Endometrial microvascular endothelial cells (primary cell): Measurements from ENCODE around the gene GORASP1. TPM values are rescaled to one million over a fixed set of nuclear protein-coding genes. Genes with fewer than 3 reads are reported as not detected.

Source experiments
- in situ Hi-C: cut with HindIII; loops from 2 replicates; pipeline ENCODE4 v1.10.0; 2017; ENCODE audit warnings: low sequenced_read_pairs, low pct_unique_long_range_greater_than_20kb; ENCODE audit errors: inconsistent ontology term
- total RNA-seq: library from RNA; depleted of rRNA; stranded (reverse); fragments of >200 nt; gene quantifications from one replicate; pipeline ENCODE4 v1.2.3, GENCODE V29; 2015; ENCODE audit errors: inconsistent ontology term

Gene GORASP1
- total RNA-seq, 1 donor from 2014 or later = 72.3 TPM

DNA sequence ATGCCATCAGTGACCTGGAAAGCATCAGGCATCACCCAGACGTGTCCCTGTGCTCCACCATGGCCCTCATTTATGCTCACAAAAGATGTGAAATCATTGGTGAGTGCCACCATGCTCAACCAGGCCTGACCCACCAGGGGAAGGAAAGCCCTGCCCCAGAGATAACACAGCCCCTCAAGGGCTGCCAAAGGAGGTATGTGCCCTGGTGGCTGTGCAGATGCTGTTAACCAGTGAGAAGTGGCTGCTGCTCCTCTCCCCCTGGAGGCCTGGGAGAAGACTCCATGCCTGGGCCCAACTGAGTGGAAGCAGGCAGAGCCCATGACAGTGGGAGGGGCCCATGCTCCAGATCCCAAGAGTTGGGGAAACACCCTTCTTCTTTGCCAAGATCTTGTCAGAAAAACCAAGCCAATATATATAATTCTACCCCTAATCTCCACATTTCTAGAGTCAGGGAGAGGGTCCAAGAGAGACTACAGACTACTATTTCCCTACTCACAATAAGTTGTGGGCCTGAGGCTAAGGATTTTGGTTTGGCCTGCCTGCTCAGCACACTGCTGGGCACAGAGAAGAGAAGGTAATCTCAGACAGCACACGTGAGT, 2.7 kb upstream of the GORASP1 start:
- in situ Hi-C loops = no loop called here

DNA sequence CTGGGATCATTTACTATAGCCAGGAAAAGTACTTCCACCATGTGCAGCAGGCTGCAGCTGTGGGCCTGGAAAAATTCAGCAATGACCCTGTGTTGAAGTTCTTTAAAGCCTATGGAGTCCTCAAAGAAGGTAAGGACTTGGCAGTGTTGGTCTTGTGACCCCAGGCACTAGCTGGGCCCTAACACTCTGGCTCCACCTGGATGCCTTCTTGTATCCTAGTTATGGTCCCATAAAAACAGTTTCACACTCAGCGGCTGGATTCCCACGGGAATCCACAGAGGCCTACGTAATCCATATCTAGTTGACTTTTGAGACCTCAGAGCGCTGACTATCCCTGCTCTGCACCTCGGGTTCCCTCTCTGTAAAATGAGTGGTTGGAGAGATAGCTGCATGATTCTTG, 1.7 kb upstream of the GORASP1 start:
- in situ Hi-C loops = no loop called here

DNA sequence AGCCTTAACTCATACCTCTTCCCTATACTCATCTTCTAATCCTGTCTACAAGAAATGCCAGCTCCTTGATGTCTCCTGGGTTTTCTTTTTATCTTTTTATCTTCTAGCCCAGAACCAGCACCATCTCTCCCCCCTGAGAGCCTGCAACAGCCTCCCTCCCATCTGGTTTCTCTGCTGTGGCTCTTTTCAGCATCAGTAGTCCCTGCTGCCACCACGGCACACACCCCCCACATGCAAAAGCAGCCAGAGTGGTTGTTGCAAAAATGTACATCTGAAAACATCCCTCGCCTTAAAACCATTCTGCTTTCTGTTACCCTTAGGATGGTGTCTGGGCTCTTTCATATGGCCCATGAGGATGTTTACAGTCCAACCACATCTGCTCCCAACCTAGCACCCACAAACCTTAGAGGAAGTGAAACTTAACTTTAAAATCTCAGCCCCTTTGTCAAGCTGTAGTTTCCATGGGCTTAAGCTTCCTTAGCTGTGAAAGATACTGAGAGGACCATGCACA, 828 bp upstream of the GORASP1 start:
- in situ Hi-C loops = no loop called here

DNA sequence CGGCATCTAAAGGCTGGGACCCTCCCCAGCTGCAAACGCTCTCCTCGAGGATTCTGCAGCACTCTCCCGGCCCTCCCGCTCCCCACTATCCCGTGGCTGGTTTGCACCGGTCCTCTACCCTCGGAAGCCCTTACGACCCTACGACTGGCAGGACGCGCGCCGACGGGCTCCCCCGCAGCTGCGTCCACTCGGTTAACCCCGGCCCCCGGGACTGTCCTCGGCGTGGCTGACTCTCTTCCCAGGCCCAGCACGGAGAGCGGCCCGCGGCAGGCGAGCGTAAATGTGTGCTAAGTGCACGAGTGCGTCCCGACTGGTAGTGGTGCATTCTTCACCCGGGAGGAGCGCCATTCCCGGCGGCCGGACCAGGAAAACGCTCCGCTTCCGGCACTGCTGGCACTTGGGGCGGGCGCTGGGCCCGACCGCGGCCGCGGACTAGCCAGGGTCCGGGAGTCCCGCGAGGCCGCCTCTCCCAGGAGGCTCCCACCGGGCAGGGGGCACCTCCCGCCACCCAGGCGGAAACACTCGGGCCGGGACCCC, 508 bp downstream of the GORASP1 start:
- in situ Hi-C loops = no loop called here

DNA sequence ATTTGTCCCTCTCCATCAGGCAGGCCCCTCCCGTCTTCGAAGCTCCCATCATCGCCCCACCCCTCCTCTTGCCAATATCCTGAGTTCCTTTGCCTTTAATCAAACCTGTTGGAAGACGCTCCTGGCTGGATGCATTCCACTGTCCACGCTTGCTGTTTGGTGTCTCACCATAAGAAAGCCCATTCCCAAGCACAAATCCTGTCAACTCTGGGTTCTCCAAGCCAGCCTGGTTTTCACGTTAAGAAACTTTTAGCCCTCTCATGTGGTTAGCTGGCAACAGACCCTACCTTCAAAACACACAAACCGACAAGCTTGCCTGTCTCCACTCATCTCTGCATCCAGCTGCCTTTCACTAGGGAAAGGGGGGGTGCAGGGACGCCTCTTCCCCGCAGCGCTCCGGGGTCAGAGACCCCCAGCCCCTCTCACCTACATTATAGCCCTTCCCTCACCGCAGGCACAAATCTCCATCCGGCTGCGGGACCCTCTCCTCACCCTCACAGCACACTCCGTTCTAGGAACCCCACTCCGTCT, 1.1 kb downstream of the GORASP1 start:
- in situ Hi-C loops = no loop called here

DNA sequence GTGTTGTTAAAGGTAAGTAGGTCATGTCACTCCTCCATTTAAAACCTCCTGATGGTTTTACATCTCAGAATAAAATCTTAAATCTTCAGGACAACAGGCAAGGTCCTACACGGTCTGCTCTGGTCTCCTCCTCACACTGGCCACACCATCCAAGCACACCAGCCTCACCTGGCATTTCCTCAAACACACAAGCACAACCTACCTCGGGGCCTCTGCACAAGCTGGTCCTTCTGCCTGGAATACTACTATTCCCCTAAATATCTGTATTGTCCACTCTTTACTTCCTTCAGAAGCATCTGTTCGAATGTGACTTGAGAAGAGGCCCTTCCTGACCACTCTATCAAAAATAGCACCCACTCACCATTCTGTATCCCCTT, 1.8 kb downstream of the GORASP1 start:
- in situ Hi-C loops = no loop called here

DNA sequence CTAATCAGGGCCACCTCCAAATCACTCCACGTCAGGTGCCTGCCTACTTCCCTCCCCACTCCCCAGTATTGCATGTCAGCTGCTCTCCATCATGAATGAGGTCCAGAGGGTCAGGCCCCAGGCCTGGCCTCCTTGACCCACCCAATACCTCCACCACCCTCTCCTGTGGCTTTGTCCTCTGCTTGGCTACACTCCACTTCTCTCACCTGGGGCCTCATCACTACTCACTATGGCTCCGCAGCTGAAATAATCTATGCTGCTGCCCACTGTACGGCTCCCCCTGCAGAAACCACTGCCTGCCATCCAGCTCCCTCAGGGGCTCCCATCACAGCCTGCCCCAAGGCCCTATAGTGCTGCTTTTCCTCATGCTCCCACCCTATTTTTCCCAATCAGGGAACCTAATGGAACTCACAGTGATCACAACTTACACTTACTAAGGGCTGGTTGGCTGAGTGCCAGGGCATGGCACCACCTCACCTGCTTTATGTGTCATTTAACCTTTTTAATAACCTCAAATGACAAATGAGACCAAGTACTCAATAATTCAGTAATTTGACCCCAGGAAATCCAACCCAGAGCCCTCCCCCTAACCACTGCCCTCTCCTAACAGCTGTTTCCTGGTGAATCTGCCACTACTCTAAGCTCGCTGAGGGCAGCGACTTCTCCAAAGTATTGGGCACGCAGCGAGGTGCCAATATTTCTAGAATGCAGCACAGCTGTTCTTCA, 2.3 kb downstream of the GORASP1 start:
- in situ Hi-C loops = no loop called here

DNA sequence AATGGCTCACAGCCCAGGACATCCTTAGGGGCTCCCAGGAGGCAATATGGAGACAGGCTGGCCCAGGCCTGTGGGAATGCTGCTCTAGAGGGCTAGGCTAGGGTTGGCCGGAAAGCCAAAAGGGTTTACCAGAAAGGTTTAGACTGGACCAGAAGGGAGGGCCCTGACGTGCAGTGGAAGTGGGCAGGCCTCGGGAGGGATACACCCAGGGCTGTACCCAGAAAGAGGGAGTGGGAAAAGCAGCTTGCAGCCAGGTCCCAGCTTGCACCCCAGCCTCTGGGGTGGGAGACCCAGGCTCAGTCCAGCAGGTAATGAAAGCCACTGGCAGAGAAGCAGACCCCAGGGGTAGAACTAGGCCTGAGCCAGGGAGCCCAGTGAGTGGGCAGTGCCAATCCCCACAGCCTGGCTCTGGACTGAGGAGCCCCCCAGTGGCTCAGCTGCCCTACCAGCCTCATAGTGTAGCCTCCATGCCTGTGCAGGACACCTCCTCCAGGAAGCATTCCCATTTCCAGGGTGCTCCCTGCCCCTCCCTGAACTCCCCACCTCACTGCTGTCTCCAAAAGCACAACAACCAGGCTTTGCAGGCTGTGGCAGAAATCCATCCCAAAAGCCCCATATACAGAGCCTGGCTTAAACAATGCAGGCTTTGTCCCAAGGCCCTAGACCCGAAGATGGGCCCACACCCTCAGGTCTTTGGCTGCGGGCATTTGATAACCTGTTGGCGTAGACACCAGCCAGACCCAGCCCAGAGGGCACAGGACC, 3.5 kb downstream of the GORASP1 start:
- in situ Hi-C loops = no loop called here

DNA sequence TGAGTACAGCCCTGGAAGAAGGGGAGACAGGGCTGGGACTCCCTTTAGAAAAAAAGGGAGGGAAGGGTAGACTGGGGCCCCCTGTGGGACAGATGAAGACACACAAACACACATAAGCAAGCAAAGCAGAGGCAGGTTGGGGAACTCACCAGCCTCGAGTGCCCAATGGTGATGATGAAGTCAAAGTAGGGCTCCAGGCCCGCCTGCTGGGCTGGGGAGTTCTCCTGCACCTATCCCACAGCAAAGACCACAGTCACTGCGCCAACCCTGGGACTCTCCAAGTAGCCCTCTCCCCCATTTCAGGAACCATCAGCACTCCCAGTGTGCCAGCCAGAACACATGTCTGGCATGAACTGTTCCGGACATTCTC, 4.1 kb downstream of the GORASP1 start:
- in situ Hi-C loops = no loop called here

DNA sequence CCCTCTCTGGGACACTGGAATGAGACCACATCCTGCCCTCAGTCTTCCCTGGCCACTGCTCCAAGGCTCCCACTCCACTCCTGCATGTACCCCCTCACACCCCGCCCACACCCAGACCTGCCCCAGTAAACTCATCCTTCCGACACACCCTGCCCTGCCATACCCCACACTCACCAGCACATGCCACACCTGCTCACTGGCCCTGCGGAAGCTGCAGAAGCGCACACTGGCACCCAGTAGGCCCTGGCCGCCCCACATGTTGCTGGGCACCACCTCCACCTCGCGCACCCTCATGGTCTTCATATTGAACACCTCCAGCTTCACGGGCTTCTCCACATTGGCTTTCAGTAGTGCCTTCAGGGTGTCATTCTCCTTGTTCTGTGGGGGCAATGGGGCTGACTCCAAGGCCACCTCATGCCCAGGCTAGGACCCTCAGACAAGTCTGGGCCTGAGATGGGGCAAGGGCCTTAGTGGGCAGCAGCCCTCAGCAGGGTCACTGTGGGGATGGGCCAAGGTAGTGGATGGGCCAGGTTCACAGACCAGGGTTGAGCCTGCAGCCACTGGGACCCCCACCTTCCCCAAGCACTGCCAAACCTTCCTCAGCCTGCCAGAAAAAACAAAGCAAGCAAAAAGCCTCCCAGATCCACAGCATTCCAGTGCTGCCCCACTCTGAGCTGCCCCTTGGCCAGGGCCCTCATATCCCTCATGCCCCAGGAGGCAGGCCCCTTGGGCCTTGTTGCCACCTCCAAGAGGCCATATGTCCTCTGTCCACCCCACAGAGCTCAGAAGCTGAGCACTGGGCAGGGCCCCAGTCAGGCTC, 4.7 kb downstream of the GORASP1 start:
- in situ Hi-C loops = no loop called here

DNA sequence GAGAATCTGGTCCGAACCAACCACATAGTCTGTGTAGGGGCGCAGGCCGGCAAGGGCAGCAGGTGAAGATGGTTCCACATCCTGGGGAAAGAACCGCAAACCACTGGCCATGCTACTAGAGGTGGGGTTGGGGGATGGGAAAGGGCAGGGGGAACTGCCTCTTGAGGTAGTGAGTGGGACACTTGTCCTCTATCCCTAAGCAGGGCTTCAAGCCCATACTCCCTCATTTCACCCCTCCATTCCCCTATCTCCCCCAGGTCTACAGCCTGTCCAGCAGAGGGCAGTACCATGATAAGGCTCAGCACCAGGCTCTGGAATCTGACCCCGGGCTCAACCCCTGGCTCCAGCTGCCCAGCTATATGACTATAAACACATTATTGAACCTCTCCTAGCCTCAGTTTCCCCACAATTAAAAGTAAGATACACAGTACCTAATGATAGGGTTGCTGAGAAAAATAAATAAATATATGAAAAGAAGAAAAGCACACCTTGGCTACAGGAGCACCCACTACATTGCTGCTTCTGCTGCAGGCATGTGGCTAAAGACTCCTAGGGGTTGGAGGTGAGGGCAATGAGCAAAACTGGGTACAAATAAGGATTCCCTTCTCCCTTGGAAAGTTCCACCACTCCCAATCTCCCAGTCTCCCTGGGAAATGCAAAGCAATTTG, 6.3 kb downstream of the GORASP1 start:
- in situ Hi-C loops = no loop called here

DNA sequence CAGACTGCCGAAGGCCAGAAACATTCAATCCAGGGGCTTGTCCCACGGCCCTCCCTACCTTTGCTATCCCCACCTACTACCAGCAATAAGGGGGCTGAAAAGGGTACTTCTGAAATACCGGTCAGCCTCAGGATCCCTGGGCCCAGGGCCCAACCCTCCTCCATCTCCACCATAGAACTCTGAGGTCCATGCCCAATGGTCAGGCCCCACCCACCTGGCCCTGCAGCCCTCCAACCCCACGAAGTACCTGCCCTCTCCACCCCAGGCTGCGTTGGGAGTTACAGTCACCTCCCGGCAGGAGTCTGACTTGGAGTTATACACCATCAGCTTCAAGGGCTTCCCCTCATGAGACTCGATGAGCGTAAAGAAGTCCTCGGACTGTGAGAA, 6.9 kb downstream of the GORASP1 start:
- in situ Hi-C loops = no loop called here

DNA sequence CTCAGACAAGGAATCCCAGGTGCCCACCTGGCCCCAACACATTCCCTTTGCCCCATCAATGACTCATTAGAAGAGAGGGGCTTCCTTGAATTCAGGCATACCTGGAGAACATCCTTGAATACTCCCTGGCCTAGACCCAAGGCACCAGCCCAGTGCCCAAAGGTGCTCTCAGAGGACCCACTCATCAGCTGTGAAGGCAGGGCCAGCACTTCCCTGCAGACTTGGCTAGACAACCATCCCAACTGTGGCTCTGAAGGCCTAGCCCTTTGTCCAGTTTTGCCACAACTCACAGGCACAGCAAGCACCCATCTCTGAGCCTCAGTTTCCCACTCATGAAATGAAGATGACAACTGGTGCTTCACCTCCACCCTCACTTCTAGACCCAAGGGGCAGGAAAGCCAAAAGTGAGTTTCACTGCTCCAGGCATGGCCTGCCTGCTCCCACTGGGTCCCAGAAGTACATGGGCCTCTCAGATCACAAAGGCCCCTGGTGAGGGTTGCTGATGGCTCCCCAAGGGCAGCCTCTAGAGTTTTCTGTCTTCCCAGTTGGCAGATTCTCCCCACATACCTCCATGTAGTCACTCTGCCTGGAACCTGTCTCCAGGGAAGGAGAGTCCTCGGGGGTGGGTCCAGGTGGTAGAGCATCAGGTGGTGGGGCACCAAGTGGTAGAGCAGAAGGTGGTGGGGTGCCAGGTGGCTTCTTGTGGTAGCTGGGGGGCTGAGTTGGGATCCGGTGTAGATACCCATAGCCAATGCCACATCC, 7.5 kb downstream of the GORASP1 start:
- in situ Hi-C loops = no loop called here

DNA sequence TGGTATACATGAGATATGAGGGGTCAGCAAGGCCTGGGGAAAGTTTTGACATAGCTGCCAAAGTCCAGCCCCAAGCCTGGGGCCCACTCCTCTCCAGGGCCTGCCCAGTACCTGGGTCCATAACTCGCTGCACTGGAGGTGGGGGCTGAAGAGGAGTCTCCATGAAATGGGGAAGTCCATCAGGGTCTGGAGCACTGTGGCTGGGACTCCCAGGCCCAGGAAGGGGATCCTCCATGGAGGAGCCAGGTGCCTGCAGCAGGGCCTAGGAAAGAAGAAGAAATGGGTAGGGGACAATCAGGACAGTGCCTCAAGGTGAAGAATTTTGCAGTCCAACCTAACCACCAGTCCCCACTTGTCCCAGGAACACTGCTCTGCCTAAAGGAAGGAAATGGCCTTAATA, 8.2 kb downstream of the GORASP1 start:
- in situ Hi-C loops = no loop called here

DNA sequence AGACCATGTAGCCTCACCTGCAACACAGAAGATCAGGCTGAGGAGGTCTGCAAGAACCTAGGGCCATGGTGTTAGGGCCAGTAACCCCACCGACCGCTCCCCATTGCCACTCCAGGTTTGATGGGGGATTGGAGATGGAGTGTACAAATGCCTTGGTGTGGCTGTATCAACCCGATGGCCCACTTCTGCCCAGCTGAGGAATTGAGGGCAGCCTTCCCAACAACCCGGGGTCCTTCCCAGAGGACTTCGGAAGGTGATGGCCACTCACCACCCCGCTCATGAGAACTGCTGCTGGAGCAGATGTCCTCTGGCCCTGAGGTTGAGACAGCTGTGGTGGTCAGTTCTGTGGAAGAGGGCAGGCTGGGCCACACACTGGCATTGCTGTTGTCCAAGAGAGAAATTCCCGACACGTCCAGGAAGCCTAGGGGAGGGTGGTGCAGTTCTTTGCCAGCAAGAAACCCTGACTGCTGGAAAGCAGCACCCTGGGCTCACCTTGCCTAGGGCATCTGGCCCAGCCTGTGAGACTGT, 8.9 kb downstream of the GORASP1 start:
- in situ Hi-C loops = no loop called here

DNA sequence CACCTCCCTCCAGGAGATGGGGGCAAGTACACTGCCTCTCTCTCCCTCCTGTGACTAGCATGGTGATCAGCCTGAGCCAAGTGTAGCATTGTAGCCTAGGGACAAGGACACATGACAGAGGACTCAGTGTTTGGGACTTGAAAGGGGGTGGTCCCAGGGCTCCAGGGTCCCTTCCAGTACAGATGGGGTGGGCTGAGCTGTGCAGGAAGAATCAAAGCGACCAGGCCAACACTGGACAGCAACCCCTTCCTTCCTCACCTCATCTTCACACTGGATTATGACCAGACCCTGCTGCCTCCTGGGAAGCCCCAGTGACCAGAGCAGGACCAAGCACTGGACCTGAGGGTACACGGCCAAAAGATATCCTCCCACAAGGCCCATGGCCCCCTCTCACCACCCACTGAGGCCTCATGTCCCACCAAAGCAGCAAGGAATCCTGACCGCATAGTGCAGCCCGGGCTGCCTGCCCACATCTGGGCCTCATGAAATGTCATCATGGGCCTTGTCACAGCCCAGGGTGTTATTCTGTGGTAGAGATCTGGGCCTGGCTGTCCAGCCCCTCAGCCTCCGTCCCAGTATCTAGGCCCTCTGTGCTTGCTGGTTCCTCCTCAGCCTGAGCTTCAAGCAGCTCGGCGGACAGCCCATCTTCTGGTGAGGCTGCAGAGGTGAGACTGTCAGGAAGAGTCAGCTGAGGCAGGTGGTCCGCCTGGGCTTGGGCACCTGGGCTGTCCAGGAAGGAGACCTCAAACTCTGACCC, 9.5 kb downstream of the GORASP1 start:
- in situ Hi-C loops = no loop called here

DNA sequence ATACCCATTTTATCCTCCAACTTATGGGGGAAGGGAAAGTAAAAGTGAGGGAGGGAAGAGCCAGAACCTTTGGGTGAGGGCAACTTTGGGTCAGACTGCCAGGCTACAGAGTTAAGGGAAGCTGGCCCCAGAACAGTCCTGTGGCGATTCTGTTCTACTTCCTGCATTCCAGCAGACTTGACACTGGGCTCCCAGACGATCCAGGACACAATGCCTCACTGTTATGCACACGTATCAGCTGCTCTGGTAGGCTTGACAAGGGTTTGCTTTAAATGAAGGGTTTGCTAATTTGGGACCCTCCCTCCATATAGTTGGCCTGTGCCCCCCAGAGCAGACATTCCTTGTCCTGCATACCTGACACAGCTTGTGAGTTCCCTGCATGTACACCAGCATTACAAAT, 10.7 kb downstream of the GORASP1 start:
- in situ Hi-C loops = no loop called here
